GM23338 (cell line): ENCODE measurements around the gene TTLL8.

Experiments
- CREB1 ChIP-seq: fragments of 250-450 bp; sonication (Bioruptor Pico); IDR thresholded peaks from 2 replicates; pipeline ENCODE4 v1.5.0; 2020; ENCODE audit warnings: low read depth, mild to moderate bottlenecking, moderate library complexity
- CTCF ChIP-seq, 2 experiments: fragments of 200-600 bp in 1 of 2; sonication (generic) in 1 of 2; conservative IDR thresholded peaks; 2 replicates each; pipeline versions ENCODE4 v1.5.1 to v1.6.1; 2016 to 2017; ENCODE audit warnings: antibody characterized with exemption in 2 of 2, low read depth in 2 of 2, mild to moderate bottlenecking in 2 of 2, moderate library complexity in 1 of 2
- EZH2 ChIP-seq: fragments of 200-600 bp; sonication (generic); IDR thresholded peaks from one replicate; pipeline ENCODE4 v1.8.0; 2017; ENCODE audit warnings: antibody characterized with exemption, mild to moderate bottlenecking, low read depth; ENCODE audit not compliant: unreplicated experiment
- EZH2phosphoT487 ChIP-seq: fragments of 200-600 bp; sonication (generic); IDR thresholded peaks from one replicate; pipeline ENCODE4 v1.8.1; 2018; ENCODE audit warnings: antibody characterized with exemption; ENCODE audit not compliant: unreplicated experiment
- JUNB ChIP-seq: IDR thresholded peaks from one replicate; pipeline ENCODE4 v1.6.1; 2016; ENCODE audit warnings: antibody characterized with exemption; ENCODE audit not compliant: unreplicated experiment
- NANOG ChIP-seq: IDR thresholded peaks from 2 replicates; pipeline ENCODE4 v1.6.1; 2016; ENCODE audit warnings: antibody characterized with exemption, borderline replicate concordance
- POLR2AphosphoS5 ChIP-seq: IDR thresholded peaks from 2 replicates; pipeline ENCODE4 v1.6.1; 2016; ENCODE audit warnings: antibody characterized with exemption, low read depth
- REST ChIP-seq: IDR thresholded peaks from one replicate; pipeline ENCODE4 v1.6.1; 2018; ENCODE audit warnings: antibody characterized with exemption; ENCODE audit not compliant: unreplicated experiment
- ZNF114 ChIP-seq: fragments of 250-450 bp; sonication (Bioruptor Pico); IDR thresholded peaks from 2 replicates; pipeline ENCODE4 v1.5.0; 2020; ENCODE audit warnings: mild to moderate bottlenecking, moderate library complexity
- ZNF462 ChIP-seq: fragments of 250-450 bp; sonication (Bioruptor Pico); IDR thresholded peaks from 2 replicates; pipeline ENCODE4 v1.5.0; 2020; ENCODE audit warnings: mild to moderate bottlenecking, moderate library complexity

GRCh38 chr22:50101870-50102565 lies 43.9 kb upstream of the TTLL8 start:
- TF ChIP-seq CTCF (conservative IDR thresholded peaks at IDR 0.05; ENCODE audit: low read depth in 2 of 2) (no peak), ZNF114 (CRISPR knock-in tag) (no peak), NANOG (no peak), POLR2AphosphoS5 (no peak), ZNF462 (CRISPR knock-in tag) (no peak), JUNB (no peak), CREB1 (CRISPR knock-in tag) (no peak), EZH2 (no peak), EZH2phosphoT487 (no peak), REST (no peak)
